NCI-H2171 (cell line): ENCODE results near the gene KATNIP.

ENCODE experiments used
- DNase-seq: peaks from one replicate; lab custom pipeline; 2025; lab: John Stamatoyannopoulos, UW

KATNIP gene

GRCh38 chr16:27585200-27585599, 35.3 kb downstream of the KATNIP start:
- DNase-seq: no peak

GRCh38 chr16:27586711-27587110, 36.8 kb downstream of the KATNIP start:
- DNase-seq: no peak

GRCh38 chr16:27588057-27588456, 38.1 kb downstream of the KATNIP start:
- no peak for DNase-seq

GRCh38 chr16:27591837-27592236, 41.9 kb downstream of the KATNIP start:
- no peak for DNase-seq

GRCh38 chr16:27595475-27595874, 45.5 kb downstream of the KATNIP start:
- no peak for DNase-seq

- DNase-seq: no peak
Observed at GRCh38 chr16:27595993-27596392, 46.0 kb downstream of the KATNIP start.

GRCh38 chr16:27596411-27596810, 46.5 kb downstream of the KATNIP start:
- DNase-seq: no peak

- no peak for DNase-seq
Observed at GRCh38 chr16:27597361-27597760, 47.4 kb downstream of the KATNIP start.

GRCh38 chr16:27598220-27598619, 48.3 kb downstream of the KATNIP start:
- DNase-seq: no peak

- DNase-seq: no peak
Observed at GRCh38 chr16:27598931-27599565, 49.1 kb downstream of the KATNIP start.

- DNase-seq: no peak
Observed at GRCh38 chr16:27599606-27600005, 49.7 kb downstream of the KATNIP start.
